Calu3 (cell line): Measurements from ENCODE around the gene ZNF92. TPM values are rescaled to one million over a fixed set of nuclear protein-coding genes. Genes with fewer than 3 reads are reported as not detected.

Experiments
- Bru-seq: library from RNA; stranded (reverse); fragments of 400-500 nt; gene quantifications from one replicate; lab custom pipeline; 2021; lab: Mats Ljungman, UMichigan
- BruChase-seq, 2 experiments: library from RNA; stranded (reverse); fragments of 400-500 nt; gene quantifications; one replicate each; lab custom pipeline; 2021; lab: Mats Ljungman, UMichigan
- BruUV-seq: library from RNA; stranded (reverse); fragments of 400-500 nt; replicated peaks from 2 replicates; lab custom pipeline; 2021; lab: Mats Ljungman, UMichigan
- CTCF ChIA-PET: fragments of 300-600 bp; sonication (Branson Sonifier 250); formaldehyde crosslinking; loops from one replicate; lab custom pipeline; 2022; ENCODE audit warnings: antibody characterized with exemption; lab: Charles Lee
- DNase-seq: peaks from one replicate; pipeline ENCODE4 v3.0.0; 2022
- H3K27ac Mint-ChIP-seq: one replicate; pipeline ENCODE4 v1.8.0; 2022; ENCODE audit warnings: mixed read lengths; ENCODE audit not compliant: unreplicated experiment
- H3K27me3 Mint-ChIP-seq: one replicate; pipeline ENCODE4 v1.8.0; 2022; ENCODE audit warnings: mixed read lengths; ENCODE audit not compliant: unreplicated experiment
- H3K36me3 Mint-ChIP-seq: one replicate; pipeline ENCODE4 v1.8.0; 2022; ENCODE audit warnings: mild to moderate bottlenecking, moderate library complexity, mixed read lengths; ENCODE audit not compliant: insufficient read depth, unreplicated experiment
- H3K4me1 Mint-ChIP-seq: one replicate; pipeline ENCODE4 v1.8.0; 2022; ENCODE audit warnings: mild to moderate bottlenecking, low read depth, mixed read lengths; ENCODE audit not compliant: unreplicated experiment
- H3K4me3 Mint-ChIP-seq: one replicate; pipeline ENCODE4 v1.8.0; 2022; ENCODE audit warnings: mild to moderate bottlenecking, low read depth, moderate library complexity, mixed read lengths; ENCODE audit not compliant: unreplicated experiment
- H3K9me3 Mint-ChIP-seq: one replicate; pipeline ENCODE4 v1.8.0; 2022; ENCODE audit warnings: low read depth, mixed read lengths; ENCODE audit not compliant: unreplicated experiment
- intact Hi-C: fragments of 100-400 bp; cut with micrococcal nuclease; formaldehyde crosslinking; loops from one replicate; pipeline ENCODE4 v1.10.0; 2022; ENCODE audit not compliant: unreplicated experiment
- long read RNA-seq: library from polyadenylated mRNA; stranded (forward); transcript quantifications from one replicate; pipeline ENCODE4 v2.0.0, GENCODE V29; 2022
- total RNA-seq: library from RNA; stranded (reverse); gene quantifications from 2 replicates; pipeline ENCODE4 v1.2.3, GENCODE V29; 2022
- TF ChIP-seq, protein P1 (sequence below): fragments of 200-600 bp; IDR thresholded peaks from one replicate; pipeline ENCODE4 v1.8.0; 2022; ENCODE audit warnings: antibody characterized with exemption; ENCODE audit not compliant: unreplicated experiment

The ZNF92 gene
- total RNA-seq (8.0 and 9.1 TPM in 2 replicates), Bru-seq, nascent RNA (percentile 83 among the genes with signal in this experiment), BruChase-seq, experiment 1, labeled RNA remaining after a 6-hour chase (percentile 51 among the genes with signal in this experiment), BruChase-seq, experiment 2, labeled RNA remaining after a 2-hour chase (percentile 59 among the genes with signal in this experiment)
- long read RNA-seq, partial matches to known transcripts: 0 of 5 reads
- long read RNA-seq, other reads (novel, unspliced or antisense): 0 of 5 reads

DNA sequence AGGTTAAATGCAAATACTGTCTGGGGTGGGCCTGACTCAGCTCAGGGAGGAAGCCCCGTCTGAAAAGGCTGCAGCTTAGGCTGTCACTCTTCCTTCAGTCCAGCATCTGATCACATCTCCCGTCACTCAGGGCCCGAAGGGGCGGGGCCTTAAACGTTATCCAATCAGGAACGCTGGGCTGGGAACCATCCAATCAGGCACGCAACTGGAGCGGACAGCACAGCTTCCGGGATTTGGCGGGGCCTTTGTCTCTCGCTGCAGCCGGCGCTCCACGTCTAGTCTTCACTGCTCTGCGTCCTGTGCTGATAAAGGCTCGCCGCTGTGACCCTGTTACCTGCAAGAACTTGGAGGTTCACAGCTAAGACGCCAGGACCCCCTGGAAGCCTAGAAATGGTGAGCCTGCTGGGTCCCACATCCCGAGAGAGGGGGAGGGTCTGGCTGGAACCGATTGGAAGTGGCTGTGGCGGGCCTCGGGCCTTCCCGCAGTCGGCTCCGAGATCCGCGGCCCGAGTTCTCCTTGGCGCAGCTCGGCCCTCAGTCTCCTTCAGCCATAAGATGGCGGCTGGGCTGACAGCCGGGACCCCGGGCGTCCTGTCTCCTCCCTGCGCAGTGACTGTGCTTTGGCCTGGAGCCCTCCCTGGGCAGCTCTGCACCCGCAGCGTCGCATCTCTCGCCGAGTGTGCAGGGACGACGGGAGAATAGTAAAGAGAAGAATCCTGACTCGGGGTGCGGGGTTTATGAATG, at the start of gene ZNF92:
Gene ZNF92, plus strand, starts transcription at position 248 of the 744 bp plus-strand sequence. Its CDS starts 143 bp downstream, at position 391.
- peak; percentile 93 for DNase-seq
- TF ChIP-seq, protein P1, sequence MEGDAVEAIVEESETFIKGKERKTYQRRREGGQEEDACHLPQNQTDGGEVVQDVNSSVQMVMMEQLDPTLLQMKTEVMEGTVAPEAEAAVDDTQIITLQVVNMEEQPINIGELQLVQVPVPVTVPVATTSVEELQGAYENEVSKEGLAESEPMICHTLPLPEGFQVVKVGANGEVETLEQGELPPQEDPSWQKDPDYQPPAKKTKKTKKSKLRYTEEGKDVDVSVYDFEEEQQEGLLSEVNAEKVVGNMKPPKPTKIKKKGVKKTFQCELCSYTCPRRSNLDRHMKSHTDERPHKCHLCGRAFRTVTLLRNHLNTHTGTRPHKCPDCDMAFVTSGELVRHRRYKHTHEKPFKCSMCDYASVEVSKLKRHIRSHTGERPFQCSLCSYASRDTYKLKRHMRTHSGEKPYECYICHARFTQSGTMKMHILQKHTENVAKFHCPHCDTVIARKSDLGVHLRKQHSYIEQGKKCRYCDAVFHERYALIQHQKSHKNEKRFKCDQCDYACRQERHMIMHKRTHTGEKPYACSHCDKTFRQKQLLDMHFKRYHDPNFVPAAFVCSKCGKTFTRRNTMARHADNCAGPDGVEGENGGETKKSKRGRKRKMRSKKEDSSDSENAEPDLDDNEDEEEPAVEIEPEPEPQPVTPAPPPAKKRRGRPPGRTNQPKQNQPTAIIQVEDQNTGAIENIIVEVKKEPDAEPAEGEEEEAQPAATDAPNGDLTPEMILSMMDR: no peak
- BruUV-seq: no TSS peak
- no peaks in the 10 kb centered on the region for H3K27me3 Mint-ChIP-seq
- H3K4me3 Mint-ChIP-seq: peak within 1 kb of the TSS; percentile 91
- no peaks in the 10 kb centered on the region for H3K9me3 Mint-ChIP-seq
- CTCF ChIA-PET: no interaction called here
- H3K36me3 Mint-ChIP-seq: peaks cover 26% of the 10 kb centered on the region
- intact Hi-C loops: no loop called here
- no peaks in the 10 kb centered on the region for H3K4me1 Mint-ChIP-seq
- peak within 1 kb of the TSS; percentile 91 for H3K27ac Mint-ChIP-seq

DNA sequence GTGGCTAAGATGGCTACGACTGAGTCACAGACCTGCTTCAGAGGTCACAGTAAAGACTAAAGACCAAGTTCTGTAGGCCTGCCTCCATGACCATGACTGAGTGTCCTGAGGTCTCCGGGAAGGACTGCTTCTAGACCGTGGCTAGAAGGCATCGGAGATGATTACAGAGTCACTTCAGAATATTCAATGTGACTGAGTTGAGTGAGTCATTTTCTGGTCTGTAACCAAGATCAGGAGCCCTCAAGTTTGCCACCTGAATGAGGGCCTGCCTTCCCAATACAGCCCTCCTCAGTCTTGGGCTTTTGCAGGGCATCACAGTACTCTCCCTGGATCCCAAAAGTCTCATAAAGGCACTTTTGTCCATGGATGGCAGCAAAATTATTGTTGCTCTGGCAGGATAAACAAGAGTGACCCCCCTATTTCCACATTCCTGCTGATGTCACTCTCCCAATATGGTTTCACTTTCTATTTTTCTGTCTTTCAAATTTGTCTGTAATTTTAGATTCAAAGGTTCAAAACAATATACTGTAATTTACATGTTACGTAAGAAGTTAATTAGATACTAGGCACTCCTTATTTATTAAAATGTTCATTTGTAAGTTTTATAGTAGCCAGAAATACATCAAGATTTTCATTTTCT, 47.7 kb upstream of the ZNF92 start:
- H3K36me3 Mint-ChIP-seq: no peaks in the 10 kb centered on the region
- TF ChIP-seq, protein P1: no peak
- intact Hi-C loops: no loop called here
- no peaks in the 10 kb centered on the region for H3K9me3 Mint-ChIP-seq
- no peak for DNase-seq
- BruUV-seq: no TSS peak
- no peak overlapping the region for H3K4me3 Mint-ChIP-seq
- no peak overlapping the region for H3K27ac Mint-ChIP-seq
- no peaks in the 10 kb centered on the region for H3K27me3 Mint-ChIP-seq
- H3K4me1 Mint-ChIP-seq: no peaks in the 10 kb centered on the region
- CTCF ChIA-PET: no interaction called here

DNA sequence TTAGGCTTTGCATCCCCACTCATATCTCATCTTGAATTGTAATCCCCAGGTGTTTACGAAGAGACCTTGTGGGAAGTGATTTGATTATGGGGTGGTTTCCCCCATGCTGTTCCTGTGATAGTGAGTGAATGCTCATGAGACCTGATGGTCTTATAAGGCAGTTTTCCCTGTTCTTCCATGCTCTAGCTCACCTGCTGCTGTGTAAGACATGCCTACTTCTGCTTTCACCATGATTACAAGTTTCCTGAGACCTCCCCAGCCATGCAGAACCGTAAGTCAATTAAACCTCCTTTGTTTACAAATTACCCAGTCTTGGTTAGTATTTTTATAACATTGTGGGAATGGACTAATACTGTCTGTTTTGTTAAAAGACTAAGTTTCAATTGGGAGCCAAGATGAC, 35.3 kb upstream of the ZNF92 start:
- no peak for DNase-seq
- H3K36me3 Mint-ChIP-seq: no peaks in the 10 kb centered on the region
- intact Hi-C loops: no loop called here
- no peak overlapping the region for H3K27ac Mint-ChIP-seq
- TF ChIP-seq, protein P1: no peak
- H3K4me1 Mint-ChIP-seq: no peaks in the 10 kb centered on the region
- no peaks in the 10 kb centered on the region for H3K27me3 Mint-ChIP-seq
- BruUV-seq: no TSS peak
- no peak overlapping the region for H3K4me3 Mint-ChIP-seq
- peaks cover 3% of the 10 kb centered on the region for H3K9me3 Mint-ChIP-seq
- CTCF ChIA-PET: interaction anchor here (0.5 kb wide), 1 partner anchor 1797 kb away, joined by 4 read pairs; no protein-coding TSS in a partner anchor

DNA sequence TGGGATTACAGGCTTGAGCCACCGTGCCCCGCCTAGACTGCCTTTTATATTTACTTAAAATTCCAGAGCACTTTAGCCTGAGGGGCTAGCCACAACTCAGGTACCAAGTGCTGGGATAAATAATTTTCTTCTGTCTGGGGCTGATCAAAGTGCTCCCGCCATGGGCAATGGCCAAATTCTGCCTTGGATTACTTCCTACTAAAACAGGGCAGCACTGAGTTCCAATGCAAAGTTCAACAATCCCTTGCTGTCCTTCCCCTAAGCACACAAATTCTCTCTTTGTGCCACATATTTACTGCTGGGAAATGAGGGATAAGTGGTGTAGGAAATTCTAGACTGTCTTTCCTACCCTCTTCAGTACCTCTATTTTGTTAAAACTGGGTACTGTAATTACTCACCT, 34.4 kb upstream of the ZNF92 start:
- intact Hi-C loops: no loop called here
- no peaks in the 10 kb centered on the region for H3K36me3 Mint-ChIP-seq
- peaks cover 3% of the 10 kb centered on the region for H3K9me3 Mint-ChIP-seq
- TF ChIP-seq, protein P1: no peak
- BruUV-seq: no TSS peak
- no peak for DNase-seq
- no peak overlapping the region for H3K4me3 Mint-ChIP-seq
- H3K27me3 Mint-ChIP-seq: no peaks in the 10 kb centered on the region
- CTCF ChIA-PET: no interaction called here
- no peaks in the 10 kb centered on the region for H3K4me1 Mint-ChIP-seq
- no peak overlapping the region for H3K27ac Mint-ChIP-seq
